Prostate gland (tissue), 2 donors: ENCODE results near the gene DCAF4L1. TPM values are rescaled to one million over a fixed set of nuclear protein-coding genes. Genes with fewer than 3 reads are reported as not detected.

Experiments used
- DNase-seq: peaks from one replicate; pipeline ENCODE4 v3.0.0-alpha.2; 2019; ENCODE audit warnings: low spot score
- H3K27ac ChIP-seq, 2 donors: fragments of 200-600 bp; sonication (generic); 2 replicates each; pipeline ENCODE4 v1.5.1; 2017 to 2019
- H3K27me3 ChIP-seq: fragments of 200-600 bp; sonication (generic); replicated peaks from 2 replicates; pipeline ENCODE4 v1.5.1; 2019; ENCODE audit not compliant: insufficient read depth
- H3K36me3 ChIP-seq, 2 donors: fragments of 200-600 bp; sonication (generic); 1 replicate in 1 of 2; 2 replicates in 1 of 2; pipeline versions ENCODE4 v1.5.1 to v1.8.1; 2017 to 2019
- H3K4me1 ChIP-seq: fragments of 200-600 bp; sonication (generic); replicated peaks from 2 replicates; pipeline ENCODE4 v1.5.1; 2019
- H3K4me3 ChIP-seq, 2 donors: fragments of 200-600 bp; sonication (generic); 2 replicates each; pipeline ENCODE4 v1.5.1; 2017 to 2019
- H3K9me3 ChIP-seq: fragments of 200-600 bp; sonication (generic); 2 replicates; pipeline ENCODE4 v1.5.1; 2017
- POLR2A ChIP-seq: fragments of 450-650 bp; IDR thresholded peaks from one replicate; pipeline ENCODE4 v1.6.1; 2016; ENCODE audit warnings: antibody characterized with exemption, mild to moderate bottlenecking
- POLR2AphosphoS5 ChIP-seq: sonication (generic); formaldehyde crosslinking; IDR thresholded peaks from one replicate; pipeline ENCODE4 v1.6.1; 2017; ENCODE audit warnings: antibody characterized with exemption
- WGBS: methylation state at CpG from one replicate; pipeline ENCODE4 v1.1.5; 2018; 5-methylcytosine and 5-hydroxymethylcytosine counted together
- intact Hi-C: fragments of 100-400 bp; cut with DNase I; formaldehyde crosslinking; loops from one replicate; pipeline ENCODE4 v1.14.2; 2022
- total RNA-seq, 2 donors: library from RNA; depleted of rRNA; stranded (reverse); fragments of >200 nt; gene quantifications; one replicate each; pipeline ENCODE4 v1.1.0, GENCODE V29; 2016
- TF ChIP-seq, protein P1 (sequence below), 4 experiments: fragments of 200-600 bp in 2 of 4; fragments of 450-650 bp in 2 of 4; sonication (generic) in 2 of 4; IDR thresholded peaks; 1 replicate in 3 of 4; 2 replicates in 1 of 4; pipeline ENCODE4 v1.5.1; 2016 to 2019; ENCODE audit warnings: antibody characterized with exemption in 4 of 4, mild to moderate bottlenecking in 2 of 4, moderate library complexity in 2 of 4

DCAF4L1 gene
- total RNA-seq, 2 donors from 2014 or later: 0.32 to 37.5 TPM

DNA sequence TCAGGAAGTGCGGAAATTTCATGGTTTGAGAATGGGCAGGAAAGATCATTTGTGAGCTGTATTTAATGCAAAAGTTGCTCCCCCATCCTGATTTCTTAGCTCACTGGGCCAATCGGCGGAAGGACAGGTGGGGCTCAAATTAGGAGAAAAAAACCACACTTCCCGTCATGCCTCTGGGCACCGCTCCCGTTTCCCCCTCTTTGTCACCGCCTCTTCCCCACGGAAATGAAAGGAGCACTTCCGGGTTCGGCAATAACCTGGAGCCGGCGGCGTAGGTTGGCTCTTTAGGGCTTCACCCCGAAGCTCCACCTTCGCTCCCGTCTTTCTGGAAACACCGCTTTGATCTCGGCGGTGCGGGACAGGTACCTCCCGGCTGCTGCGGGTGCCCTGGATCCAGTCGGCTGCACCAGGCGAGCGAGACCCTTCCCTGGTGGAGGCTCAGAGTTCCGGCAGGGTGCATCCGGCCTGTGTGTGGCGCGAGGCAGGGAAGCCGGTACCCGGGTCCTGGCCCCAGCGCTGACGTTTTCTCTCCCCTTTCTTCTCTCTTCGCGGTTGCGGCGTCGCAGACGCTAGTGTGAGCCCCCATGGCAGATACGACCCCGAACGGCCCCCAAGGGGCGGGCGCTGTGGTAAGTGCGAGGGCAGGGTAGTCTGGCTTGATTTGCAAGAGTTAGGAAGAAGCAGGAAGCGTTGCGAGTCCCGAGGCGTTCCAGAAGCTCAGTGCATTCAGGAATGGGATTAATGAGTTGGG is 46.5 kb upstream of the DCAF4L1 start, which contains the start of gene TMEM33:
Gene TMEM33 (plus strand): TSS at position 529 of the 751 bp plus-strand sequence. CDS start 56 bp downstream, at position 585.
- peak; percentile 89 for DNase-seq
- Histone ChIP-seq H3K9me3 (no peaks in the 10 kb centered on the region), H3K4me3 (peak within 1 kb of the TSS; percentile 65 to 72), H3K36me3 (no peaks in the 10 kb centered on the region), H3K27me3 (no peaks in the 10 kb centered on the region), H3K27ac (peak within 1 kb of the TSS; percentile 58 to 61), H3K4me1 (no peaks in the 10 kb centered on the region)
- 2% methylated on average over 46 of the region's 49 CpGs for WGBS
- peak; percentile 58 for TF ChIP-seq POLR2A
- TF ChIP-seq, protein P1, sequence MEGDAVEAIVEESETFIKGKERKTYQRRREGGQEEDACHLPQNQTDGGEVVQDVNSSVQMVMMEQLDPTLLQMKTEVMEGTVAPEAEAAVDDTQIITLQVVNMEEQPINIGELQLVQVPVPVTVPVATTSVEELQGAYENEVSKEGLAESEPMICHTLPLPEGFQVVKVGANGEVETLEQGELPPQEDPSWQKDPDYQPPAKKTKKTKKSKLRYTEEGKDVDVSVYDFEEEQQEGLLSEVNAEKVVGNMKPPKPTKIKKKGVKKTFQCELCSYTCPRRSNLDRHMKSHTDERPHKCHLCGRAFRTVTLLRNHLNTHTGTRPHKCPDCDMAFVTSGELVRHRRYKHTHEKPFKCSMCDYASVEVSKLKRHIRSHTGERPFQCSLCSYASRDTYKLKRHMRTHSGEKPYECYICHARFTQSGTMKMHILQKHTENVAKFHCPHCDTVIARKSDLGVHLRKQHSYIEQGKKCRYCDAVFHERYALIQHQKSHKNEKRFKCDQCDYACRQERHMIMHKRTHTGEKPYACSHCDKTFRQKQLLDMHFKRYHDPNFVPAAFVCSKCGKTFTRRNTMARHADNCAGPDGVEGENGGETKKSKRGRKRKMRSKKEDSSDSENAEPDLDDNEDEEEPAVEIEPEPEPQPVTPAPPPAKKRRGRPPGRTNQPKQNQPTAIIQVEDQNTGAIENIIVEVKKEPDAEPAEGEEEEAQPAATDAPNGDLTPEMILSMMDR (IDR thresholded peaks at IDR 0.05): peak in 2 of 4 experiments; percentile 37 to 48
- TF ChIP-seq POLR2AphosphoS5: peak; percentile 94
- intact Hi-C loops: loop anchor here (5.0 kb wide), 1 partner anchor 57 kb away; the partner anchor contains the start of gene SLC30A9

DNA sequence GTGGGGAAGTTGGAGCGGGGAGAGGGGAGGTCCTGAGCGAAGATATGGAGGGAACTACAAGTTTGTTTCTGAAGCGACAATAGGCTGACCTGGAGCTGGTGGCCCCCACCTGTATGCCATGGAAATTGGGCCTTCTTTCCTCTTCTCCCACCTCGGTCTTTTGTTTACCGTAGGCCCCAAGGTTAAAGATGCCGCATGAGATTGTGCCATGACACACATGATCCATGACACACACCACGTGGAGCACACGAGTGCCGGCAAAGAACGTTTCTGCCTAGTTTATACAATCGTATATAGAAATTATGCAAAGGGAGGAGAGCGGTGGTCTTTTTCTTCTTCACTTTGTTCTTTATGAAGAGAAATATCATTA is 45.9 kb upstream of the DCAF4L1 start:
- no peak for DNase-seq
- no peaks in the 10 kb centered on the region for H3K4me1 ChIP-seq
- TF ChIP-seq, protein P1 (IDR thresholded peaks at IDR 0.05): no peak
- no peaks in the 10 kb centered on the region for H3K9me3 ChIP-seq
- H3K27ac ChIP-seq: peak overlapping the region; percentile 58 to 61
- no peaks in the 10 kb centered on the region for H3K27me3 ChIP-seq
- no peaks in the 10 kb centered on the region for H3K36me3 ChIP-seq
- intact Hi-C loops: loop anchor here (5.0 kb wide), 1 partner anchor 57 kb away; the partner anchor contains the start of gene SLC30A9
- H3K4me3 ChIP-seq: peak overlapping the region; percentile 65 to 72
- WGBS: 1% methylated on average over 12 of the region's 12 CpGs

DNA sequence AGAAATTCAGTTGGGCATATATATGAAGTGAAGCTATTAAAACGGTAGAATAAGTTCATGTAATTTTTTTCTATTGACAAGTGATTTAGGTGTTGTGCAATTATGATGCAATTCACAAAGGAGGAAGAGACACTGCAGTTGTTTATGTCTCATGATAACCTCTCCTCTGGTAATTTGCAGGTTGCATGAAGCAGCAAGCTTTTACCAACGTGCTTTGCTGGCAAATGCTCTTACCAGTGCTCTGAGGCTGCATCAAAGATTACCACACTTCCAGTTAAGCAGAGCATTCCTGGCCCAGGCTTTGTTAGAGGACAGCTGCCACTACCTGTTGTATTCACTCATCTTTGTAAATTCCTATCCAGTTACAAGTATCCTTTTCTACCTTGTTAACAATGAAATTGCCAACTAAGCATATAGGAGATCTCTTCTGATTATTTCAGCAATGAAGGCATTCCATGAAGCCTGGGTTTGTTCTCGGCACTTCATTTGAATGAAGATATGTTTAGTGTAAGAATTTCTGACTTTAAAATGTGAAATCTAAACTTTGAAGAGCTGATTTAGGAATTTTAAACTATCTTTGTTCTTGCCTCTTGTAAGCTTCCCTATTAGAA is 42.4 kb upstream of the DCAF4L1 start:
- intact Hi-C loops: loop anchor here (5.0 kb wide), 1 partner anchor 53 kb away; the partner anchor contains the start of gene SLC30A9
- H3K36me3 ChIP-seq: no peaks in the 10 kb centered on the region
- H3K27ac ChIP-seq: no peak overlapping the region
- no peak for TF ChIP-seq POLR2A
- TF ChIP-seq, protein P1 (IDR thresholded peaks at IDR 0.05): no peak
- no peak for TF ChIP-seq POLR2AphosphoS5
- no peak for DNase-seq
- no peaks in the 10 kb centered on the region for H3K4me1 ChIP-seq
- no peak overlapping the region for H3K4me3 ChIP-seq
- H3K9me3 ChIP-seq: no peaks in the 10 kb centered on the region
- WGBS: 71% methylated on average over 3 of the region's 3 CpGs
- no peaks in the 10 kb centered on the region for H3K27me3 ChIP-seq

DNA sequence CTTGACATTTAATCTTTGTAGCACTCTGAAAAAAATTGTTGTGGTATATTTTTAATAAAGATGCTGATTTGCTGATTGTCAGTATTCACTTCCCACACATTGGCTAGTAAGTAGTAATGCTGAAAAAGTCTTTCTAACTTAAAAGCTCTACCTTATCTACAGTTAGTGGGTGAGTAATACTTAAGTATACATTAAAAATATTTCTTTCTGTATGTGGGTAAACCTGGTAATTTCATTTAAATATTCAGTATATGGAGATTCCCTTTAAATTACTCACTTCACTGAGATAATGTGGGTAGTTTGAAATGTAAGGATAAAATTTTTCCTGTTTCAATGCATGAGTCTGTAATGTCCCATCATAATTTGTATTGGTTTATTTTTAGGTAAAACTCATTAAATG is 40.7 kb upstream of the DCAF4L1 start:
- TF ChIP-seq POLR2A: no peak
- no peak for TF ChIP-seq POLR2AphosphoS5
- TF ChIP-seq, protein P1 (IDR thresholded peaks at IDR 0.05): no peak
- DNase-seq: no peak
- no peaks in the 10 kb centered on the region for H3K9me3 ChIP-seq
- H3K27ac ChIP-seq: no peak overlapping the region
- H3K27me3 ChIP-seq: no peaks in the 10 kb centered on the region
- no peak overlapping the region for H3K4me3 ChIP-seq
- H3K36me3 ChIP-seq: no peaks in the 10 kb centered on the region
- no peaks in the 10 kb centered on the region for H3K4me1 ChIP-seq
- intact Hi-C loops: no loop called here
